RWPE2 (cell line): ENCODE results near the gene KCNJ12.
"Not testable (repeated sequence)": the region's sequence is repeated elsewhere in the genome, so short reads cannot be mapped to it uniquely, and the experiment has no call there.

Source experiments
- ATAC-seq: fragments of 200-7000 bp; cut with Tn5 transposase; 3 replicates; pipeline ENCODE4 v1.9.1; 2021; ENCODE audit warnings: low read depth
- DNase-seq: peaks from one replicate; pipeline ENCODE4 v3.0.0-alpha.2; 2020; ENCODE audit warnings: low spot score
- H3K27ac ChIP-seq: fragments of 450-650 bp; 2 replicates; pipeline ENCODE4 v1.5.1; 2017; ENCODE audit warnings: mild to moderate bottlenecking; ENCODE audit not compliant: poor library complexity, severe bottlenecking
- H3K27me3 ChIP-seq: fragments of 250-450 bp; sonication (Bioruptor Pico); 2 replicates; pipeline ENCODE4 v1.5.1; 2021; ENCODE audit warnings: mild to moderate bottlenecking, moderate library complexity; ENCODE audit not compliant: insufficient read depth, poor library complexity, severe bottlenecking
- H3K36me3 ChIP-seq: fragments of 250-450 bp; sonication (Bioruptor Pico); 2 replicates; pipeline ENCODE4 v1.5.1; 2020; ENCODE audit warnings: low read depth, mild to moderate bottlenecking, moderate library complexity
- H3K4me1 ChIP-seq: fragments of 250-450 bp; sonication (Bioruptor Pico); 2 replicates; pipeline ENCODE4 v1.5.1; 2021; ENCODE audit warnings: mild to moderate bottlenecking, moderate library complexity; ENCODE audit not compliant: insufficient read depth, poor library complexity, severe bottlenecking
- H3K4me3 ChIP-seq: fragments of 250-450 bp; sonication (Bioruptor Pico); 2 replicates; pipeline ENCODE4 v1.5.1; 2021; ENCODE audit warnings: mild to moderate bottlenecking, moderate library complexity; ENCODE audit not compliant: severe bottlenecking
- H3K9me3 ChIP-seq: fragments of 250-450 bp; sonication (Bioruptor Pico); 2 replicates; pipeline ENCODE4 v1.5.1; 2021; ENCODE audit warnings: mild to moderate bottlenecking, moderate library complexity; ENCODE audit not compliant: severe bottlenecking
- TF ChIP-seq, protein P1 (sequence below): fragments of 450-650 bp; IDR thresholded peaks from one replicate; pipeline ENCODE4 v1.5.1; 2017; ENCODE audit warnings: mild to moderate bottlenecking, moderate library complexity; ENCODE audit not compliant: poor library complexity, severe bottlenecking

KCNJ12 gene

GRCh38 chr17:21416471-21416981, 40.4 kb downstream of the KCNJ12 start:
- not testable (repeated sequence) for ATAC-seq, H3K9me3 ChIP-seq, DNase-seq

DNA sequence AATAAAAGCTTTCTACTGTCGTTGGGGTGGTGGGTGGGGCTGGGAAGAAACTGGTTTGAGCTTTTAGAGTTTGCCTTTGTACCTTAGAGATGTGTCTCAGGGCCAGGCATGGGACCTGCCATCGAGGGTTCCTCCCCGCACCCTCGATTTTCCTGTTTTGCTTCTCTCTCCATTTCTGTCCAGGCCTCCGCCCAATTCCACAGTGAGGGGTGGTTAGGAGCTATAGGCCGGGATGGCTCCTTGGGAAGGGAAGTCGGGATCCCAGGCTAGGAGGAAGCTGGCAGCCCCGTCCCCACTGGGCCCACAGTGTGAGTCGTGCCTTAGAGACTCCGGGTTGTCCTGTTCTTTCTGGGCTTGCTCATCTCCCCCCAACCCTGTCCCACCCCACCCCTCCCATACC, 41.2 kb downstream of the KCNJ12 start:
- H3K9me3 ChIP-seq, DNase-seq, H3K36me3 ChIP-seq, ATAC-seq, H3K4me3 ChIP-seq, H3K27me3 ChIP-seq, H3K4me1 ChIP-seq, H3K27ac ChIP-seq: not testable (repeated sequence)

More at GRCh38 chr17:21416471-21416981, 40.4 kb downstream of the KCNJ12 start:
- not testable (repeated sequence) for H3K27me3 ChIP-seq, H3K4me1 ChIP-seq, H3K4me3 ChIP-seq, H3K27ac ChIP-seq, H3K36me3 ChIP-seq

- no peak overlapping the region for H3K27ac ChIP-seq
- H3K36me3 ChIP-seq: no peaks in the 10 kb centered on the region
- no peaks in the 10 kb centered on the region for H3K9me3 ChIP-seq
- no peaks in the 10 kb centered on the region for H3K27me3 ChIP-seq
- no peak overlapping the region for H3K4me3 ChIP-seq
- TF ChIP-seq, protein P1, sequence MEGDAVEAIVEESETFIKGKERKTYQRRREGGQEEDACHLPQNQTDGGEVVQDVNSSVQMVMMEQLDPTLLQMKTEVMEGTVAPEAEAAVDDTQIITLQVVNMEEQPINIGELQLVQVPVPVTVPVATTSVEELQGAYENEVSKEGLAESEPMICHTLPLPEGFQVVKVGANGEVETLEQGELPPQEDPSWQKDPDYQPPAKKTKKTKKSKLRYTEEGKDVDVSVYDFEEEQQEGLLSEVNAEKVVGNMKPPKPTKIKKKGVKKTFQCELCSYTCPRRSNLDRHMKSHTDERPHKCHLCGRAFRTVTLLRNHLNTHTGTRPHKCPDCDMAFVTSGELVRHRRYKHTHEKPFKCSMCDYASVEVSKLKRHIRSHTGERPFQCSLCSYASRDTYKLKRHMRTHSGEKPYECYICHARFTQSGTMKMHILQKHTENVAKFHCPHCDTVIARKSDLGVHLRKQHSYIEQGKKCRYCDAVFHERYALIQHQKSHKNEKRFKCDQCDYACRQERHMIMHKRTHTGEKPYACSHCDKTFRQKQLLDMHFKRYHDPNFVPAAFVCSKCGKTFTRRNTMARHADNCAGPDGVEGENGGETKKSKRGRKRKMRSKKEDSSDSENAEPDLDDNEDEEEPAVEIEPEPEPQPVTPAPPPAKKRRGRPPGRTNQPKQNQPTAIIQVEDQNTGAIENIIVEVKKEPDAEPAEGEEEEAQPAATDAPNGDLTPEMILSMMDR: no peak
- no peak for DNase-seq
- H3K4me1 ChIP-seq: no peaks in the 10 kb centered on the region
- ATAC-seq: no peak
These were observed 41.8 kb downstream of the KCNJ12 start for GRCh38 chr17:21417921-21418320.

GRCh38 chr17:21418446-21419298, 42.5 kb downstream of the KCNJ12 start:
- TF ChIP-seq, protein P1: no peak
- Histone ChIP-seq H3K9me3 (no peaks in the 10 kb centered on the region), H3K4me3 (no peak overlapping the region), H3K36me3 (no peaks in the 10 kb centered on the region), H3K27me3 (no peaks in the 10 kb centered on the region), H3K4me1 (no peaks in the 10 kb centered on the region), H3K27ac (no peak overlapping the region)
- DNase-seq (no peak), ATAC-seq (no peak)

- TF ChIP-seq, protein P1: no peak
- no peak for ATAC-seq
- H3K9me3 ChIP-seq: no peaks in the 10 kb centered on the region
- no peak for DNase-seq
- no peak overlapping the region for H3K27ac ChIP-seq
- no peaks in the 10 kb centered on the region for H3K4me1 ChIP-seq
- no peaks in the 10 kb centered on the region for H3K36me3 ChIP-seq
- no peaks in the 10 kb centered on the region for H3K27me3 ChIP-seq
- no peak overlapping the region for H3K4me3 ChIP-seq
These were observed 43.4 kb downstream of the KCNJ12 start for GRCh38 chr17:21419299-21420239.

DNA sequence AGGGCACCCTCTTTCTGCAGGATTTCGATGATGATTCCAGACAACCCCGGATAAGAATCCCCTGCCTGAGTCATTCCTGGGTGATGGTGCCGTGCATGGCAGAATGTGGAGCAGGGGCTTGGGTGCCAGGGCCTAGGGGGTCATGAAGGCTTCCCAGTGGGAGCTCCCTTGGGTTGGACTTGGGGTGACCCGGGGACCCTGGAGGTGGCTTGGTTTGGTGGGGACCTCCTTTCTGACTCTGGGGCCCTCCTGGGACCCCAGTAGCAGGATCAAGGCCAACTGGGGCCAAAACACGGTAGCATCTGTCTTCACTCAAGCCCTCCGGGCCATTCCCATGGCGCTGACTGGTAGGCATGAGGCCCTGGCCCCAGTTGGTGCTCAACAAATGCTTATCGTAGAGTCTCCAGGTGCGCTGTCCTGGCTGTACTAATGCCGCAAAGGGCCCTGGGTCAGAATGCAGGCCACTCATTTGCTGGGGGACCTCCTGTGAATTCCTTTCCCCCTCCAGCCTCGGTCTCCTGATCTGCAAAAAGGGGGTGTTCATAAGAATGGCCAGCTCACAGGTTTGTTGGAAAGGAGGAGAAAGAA, 44.4 kb downstream of the KCNJ12 start:
- not testable (repeated sequence) for DNase-seq, ATAC-seq, H3K27ac ChIP-seq, H3K36me3 ChIP-seq, H3K4me1 ChIP-seq, H3K27me3 ChIP-seq, H3K4me3 ChIP-seq, H3K9me3 ChIP-seq

DNA sequence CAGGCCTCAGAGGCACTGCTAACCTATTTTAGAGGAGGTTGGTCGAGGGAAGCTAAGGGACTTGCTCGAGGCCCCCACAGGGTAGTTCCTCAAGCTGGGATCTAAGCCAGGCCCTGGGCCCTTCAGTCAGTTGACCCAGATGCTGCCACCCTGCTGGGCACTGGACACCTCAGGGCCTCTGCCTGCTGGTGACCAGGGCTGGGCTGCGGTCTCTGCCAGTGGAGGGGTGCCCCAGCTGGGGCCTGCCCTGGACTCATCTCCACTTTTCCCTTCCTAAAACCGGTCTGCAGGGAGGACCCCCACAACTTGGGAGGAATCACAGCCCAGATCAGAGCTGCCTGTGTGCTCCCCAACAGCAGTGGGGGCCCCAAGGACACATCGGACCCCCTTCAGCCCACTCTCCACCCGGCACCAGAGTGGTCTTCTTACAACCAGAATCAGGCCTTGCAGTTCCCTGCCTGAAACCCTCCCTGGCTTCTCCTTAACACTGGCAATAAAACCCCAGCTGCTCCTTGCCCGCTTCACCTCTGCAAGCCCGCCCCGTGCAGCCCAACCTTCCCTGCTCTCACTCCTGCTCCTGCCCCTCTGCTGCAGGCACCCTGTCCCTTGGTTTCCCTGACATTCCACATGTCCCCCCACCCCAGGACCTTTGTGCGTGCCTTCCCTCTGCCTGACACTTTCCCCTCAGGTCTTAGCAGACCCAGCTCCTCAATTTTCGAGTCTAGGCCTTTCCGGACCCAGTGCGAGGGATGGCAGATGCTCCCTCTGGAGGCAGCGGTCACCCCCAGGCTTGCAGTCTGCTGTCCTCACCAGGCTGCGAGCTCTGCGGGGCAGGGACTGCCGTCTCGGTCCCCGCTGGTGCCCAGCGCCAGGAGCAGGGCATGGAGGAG, 45.5 kb downstream of the KCNJ12 start:
- not testable (repeated sequence) for H3K36me3 ChIP-seq, H3K27ac ChIP-seq, DNase-seq, H3K4me3 ChIP-seq, H3K4me1 ChIP-seq, H3K9me3 ChIP-seq, ATAC-seq, H3K27me3 ChIP-seq
